ENCODE measurements around the gene NOX4.
"Not testable (repeated sequence)": the region's sequence is repeated elsewhere in the genome, so short reads cannot be mapped to it uniquely, and the experiment has no call there.

The NOX4 gene

GRCh38 chr11:89381094-89381493, 110.1 kb downstream of the NOX4 start:
- no peak overlapping the region for H3K4me3 ChIP-seq (ENCODE audit: low read depth, low read length)
- DNase-seq (ENCODE audit: low read depth) = no peak
- TF ChIP-seq, protein P1, sequence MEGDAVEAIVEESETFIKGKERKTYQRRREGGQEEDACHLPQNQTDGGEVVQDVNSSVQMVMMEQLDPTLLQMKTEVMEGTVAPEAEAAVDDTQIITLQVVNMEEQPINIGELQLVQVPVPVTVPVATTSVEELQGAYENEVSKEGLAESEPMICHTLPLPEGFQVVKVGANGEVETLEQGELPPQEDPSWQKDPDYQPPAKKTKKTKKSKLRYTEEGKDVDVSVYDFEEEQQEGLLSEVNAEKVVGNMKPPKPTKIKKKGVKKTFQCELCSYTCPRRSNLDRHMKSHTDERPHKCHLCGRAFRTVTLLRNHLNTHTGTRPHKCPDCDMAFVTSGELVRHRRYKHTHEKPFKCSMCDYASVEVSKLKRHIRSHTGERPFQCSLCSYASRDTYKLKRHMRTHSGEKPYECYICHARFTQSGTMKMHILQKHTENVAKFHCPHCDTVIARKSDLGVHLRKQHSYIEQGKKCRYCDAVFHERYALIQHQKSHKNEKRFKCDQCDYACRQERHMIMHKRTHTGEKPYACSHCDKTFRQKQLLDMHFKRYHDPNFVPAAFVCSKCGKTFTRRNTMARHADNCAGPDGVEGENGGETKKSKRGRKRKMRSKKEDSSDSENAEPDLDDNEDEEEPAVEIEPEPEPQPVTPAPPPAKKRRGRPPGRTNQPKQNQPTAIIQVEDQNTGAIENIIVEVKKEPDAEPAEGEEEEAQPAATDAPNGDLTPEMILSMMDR (IDR thresholded peaks at IDR 0.05; ENCODE audit: low read depth, low read length, missing control alignments) = no peak

- not testable (repeated sequence) for H3K4me3 ChIP-seq (ENCODE audit: low read depth, low read length); DNase-seq (ENCODE audit: low read depth)
Measured at GRCh38 chr11:89379976-89380771, 111.0 kb downstream of the NOX4 start.

DNA sequence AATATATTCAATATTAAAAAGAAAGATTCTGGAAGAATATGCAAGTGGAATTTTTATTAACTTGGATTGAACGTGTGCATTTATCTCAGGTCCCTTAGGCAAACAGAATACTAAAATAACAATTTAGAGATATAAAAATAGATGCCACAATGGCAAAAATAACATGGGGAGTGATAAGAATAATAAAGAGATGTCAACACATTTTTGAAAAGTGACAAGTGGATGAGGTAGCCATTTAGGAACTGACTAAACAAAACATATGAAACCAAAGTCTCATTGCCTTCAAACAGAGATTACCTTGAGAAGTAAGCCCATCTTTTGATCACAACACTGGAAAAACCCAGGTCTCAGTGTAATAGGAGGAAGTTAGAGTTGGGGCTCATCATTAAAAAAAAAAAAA, 112.2 kb downstream of the NOX4 start:
- not testable (repeated sequence) for H3K4me3 ChIP-seq (ENCODE audit: low read depth, low read length); DNase-seq (ENCODE audit: low read depth)

- not testable (repeated sequence) for H3K4me3 ChIP-seq (ENCODE audit: low read depth, low read length); DNase-seq (ENCODE audit: low read depth)
Measured at GRCh38 chr11:89369356-89369755, 121.8 kb downstream of the NOX4 start.

- DNase-seq (ENCODE audit: low read depth); H3K4me3 ChIP-seq (ENCODE audit: low read depth, low read length): not testable (repeated sequence)
Measured at GRCh38 chr11:89364856-89365255, 126.3 kb downstream of the NOX4 start.

GRCh38 chr11:89361734-89362133, 129.4 kb downstream of the NOX4 start:
- H3K4me3 ChIP-seq (ENCODE audit: low read depth, low read length) = no peak overlapping the region
- TF ChIP-seq, protein P1 (IDR thresholded peaks at IDR 0.05; ENCODE audit: low read depth, low read length, missing control alignments) = no peak
- DNase-seq (ENCODE audit: low read depth) = no peak

DNA sequence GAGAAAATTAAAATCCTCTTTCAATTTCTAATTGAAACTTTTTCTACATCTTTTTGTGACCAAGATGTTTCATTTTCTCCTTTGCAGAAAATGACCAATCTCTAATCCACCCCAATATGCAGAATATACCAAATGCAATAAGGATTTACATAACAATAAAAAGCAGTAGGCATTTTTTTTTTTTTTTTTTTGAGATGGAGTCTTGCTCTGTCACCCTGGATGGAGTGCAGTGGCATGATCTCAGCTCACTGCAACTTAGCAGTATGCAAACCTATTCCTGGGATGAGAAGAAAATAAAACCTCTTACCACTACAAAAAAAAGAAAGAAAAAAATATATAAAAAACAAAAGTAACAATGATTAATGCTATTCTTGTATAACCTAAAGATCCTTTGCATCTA, 132.0 kb downstream of the NOX4 start:
- not testable (repeated sequence) for H3K4me3 ChIP-seq (ENCODE audit: low read depth, low read length); DNase-seq (ENCODE audit: low read depth)

- TF ChIP-seq, protein P1 (IDR thresholded peaks at IDR 0.05; ENCODE audit: low read depth, low read length, missing control alignments) = no peak
- no peak overlapping the region for H3K4me3 ChIP-seq (ENCODE audit: low read depth, low read length)
- no peak for DNase-seq (ENCODE audit: low read depth)
Measured at GRCh38 chr11:89358761-89359160, 132.4 kb downstream of the NOX4 start.

DNA sequence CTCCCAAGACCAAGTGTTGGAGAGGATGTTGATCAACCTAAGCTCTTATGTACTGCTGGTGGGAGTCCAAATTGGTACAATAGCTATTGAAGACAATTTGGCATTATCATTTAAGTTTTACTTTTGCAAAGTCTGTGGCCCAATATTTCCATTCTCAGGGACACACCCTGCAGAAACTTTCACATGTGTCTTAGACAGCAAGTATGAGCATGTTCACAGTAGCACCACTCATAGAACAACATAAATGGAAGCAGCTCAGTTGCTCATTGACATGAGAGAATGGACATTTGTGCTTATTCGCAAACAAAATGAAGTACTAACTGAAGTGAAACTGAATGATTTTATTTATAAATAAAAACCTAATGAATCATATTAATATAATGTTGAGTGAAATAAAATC, 135.5 kb downstream of the NOX4 start:
- TF ChIP-seq, protein P1 (IDR thresholded peaks at IDR 0.05; ENCODE audit: low read depth, low read length, missing control alignments) = no peak
- no peak overlapping the region for H3K4me3 ChIP-seq (ENCODE audit: low read depth, low read length)
- DNase-seq (ENCODE audit: low read depth) = no peak

GRCh38 chr11:89354513-89354912, 136.7 kb downstream of the NOX4 start:
- not testable (repeated sequence) for H3K4me3 ChIP-seq (ENCODE audit: low read depth, low read length); DNase-seq (ENCODE audit: low read depth)

Measured in GM12864 (cell line).